H1 (cell line): ENCODE data around the gene TRIM56. TPM values are rescaled to one million over a fixed set of nuclear protein-coding genes. Genes with fewer than 3 reads are reported as not detected.

Experiments used
- CTCF ChIA-PET: fragments of 300-600 bp; sonication (Branson Sonifier 250); formaldehyde crosslinking; loops from one replicate; lab custom pipeline; 2021; ENCODE audit not compliant: partially characterized antibody; lab: Charles Lee
- POLR2A ChIA-PET: fragments of 300-600 bp; sonication (Branson Sonifier 250); formaldehyde crosslinking; loops from one replicate; lab custom pipeline; 2021; ENCODE audit warnings: inconsistent platforms; ENCODE audit not compliant: partially characterized antibody; lab: Charles Lee
- DNase-seq, 2 experiments: peaks; one replicate each; pipeline versions ENCODE4 v3.0.0 to v3.0.0-alpha.2; 2010 to 2022; ENCODE audit warnings: low spot score in 2 of 2, low read depth in 1 of 2, mixed read lengths in 1 of 2
- FAIRE-seq: peaks from 2 replicates; lab custom pipeline; 2011; peaks lifted over from hg19 to GRCh38; lab: Jason Lieb, UNC
- H2AFZ ChIP-seq: 2 replicates; pipeline ENCODE4 v1.8.1; 2012; ENCODE audit warnings: low read length, inconsistent platforms
- H2AK5ac ChIP-seq: 2 replicates; pipeline ENCODE4 v1.6.1; 2013; ENCODE audit warnings: low read depth, low read length
- H2BK120ac ChIP-seq: replicated peaks from 2 replicates; pipeline ENCODE3; 2013; ENCODE audit warnings: low read depth, low read length, inconsistent platforms
- H2BK12ac ChIP-seq: 2 replicates; pipeline ENCODE4 v1.6.1; 2013; ENCODE audit warnings: low read depth, low read length
- H2BK15ac ChIP-seq: 2 replicates; pipeline ENCODE4 v1.6.1; 2013; ENCODE audit warnings: low read length
- H2BK20ac ChIP-seq: 2 replicates; pipeline ENCODE4 v1.6.1; 2013; ENCODE audit warnings: low read length
- H2BK5ac ChIP-seq: 2 replicates; pipeline ENCODE4 v1.6.1; 2013; ENCODE audit warnings: low read depth, low read length
- H3K14ac ChIP-seq: 2 replicates; pipeline ENCODE4 v1.6.1; 2013; ENCODE audit warnings: inconsistent platforms; ENCODE audit not compliant: insufficient read length
- H3K18ac ChIP-seq: 2 replicates; pipeline ENCODE4 v1.6.1; 2013; ENCODE audit warnings: low read length; ENCODE audit errors: extremely low read depth
- H3K23ac ChIP-seq: 2 replicates; pipeline ENCODE4 v1.6.1; 2013; ENCODE audit warnings: inconsistent platforms; ENCODE audit not compliant: insufficient read length
- H3K23me2 ChIP-seq: 2 replicates; pipeline ENCODE4 v1.6.1; 2013; ENCODE audit warnings: low read depth, low read length
- H3K27ac ChIP-seq: 2 replicates; pipeline ENCODE4 v1.6.1; 2011; ENCODE audit warnings: low read depth, low read length, inconsistent platforms
- H3K27me3 ChIP-seq, 4 experiments: replicated peaks in 1 of 4; 1 replicate in 1 of 4; 2 replicates in 3 of 4; pipeline versions ENCODE4 v1.6.1 to v1.8.1; 2011 to 2013; ENCODE audit warnings: low read length in 3 of 4, mild to moderate bottlenecking in 3 of 4, inconsistent platforms in 2 of 4, mixed read lengths in 2 of 4, moderate library complexity in 1 of 4; ENCODE audit not compliant: control insufficient read depth in 3 of 4, insufficient read depth in 3 of 4; ENCODE audit errors: extremely low read depth in 1 of 4
- H3K36me3 ChIP-seq, 4 experiments: 2 replicates each; pipeline versions ENCODE4 v1.6.1 to v1.8.1; 2011 to 2013; ENCODE audit warnings: mild to moderate bottlenecking in 4 of 4, low read length in 3 of 4, moderate library complexity in 2 of 4, control low read depth in 1 of 4, inconsistent platforms in 1 of 4; ENCODE audit not compliant: insufficient read depth in 4 of 4, control insufficient read depth in 2 of 4
- H3K4ac ChIP-seq: replicated peaks from 2 replicates; pipeline ENCODE3; 2013; ENCODE audit warnings: low read length, low read depth, mixed read lengths, inconsistent platforms; ENCODE audit not compliant: insufficient read length
- H3K4me1 ChIP-seq, 4 experiments: replicated peaks in 1 of 4; 1 replicate in 1 of 4; 2 replicates in 3 of 4; pipeline versions ENCODE4 v1.6.1 to v1.8.1; 2011 to 2013; ENCODE audit warnings: low read length in 3 of 4, inconsistent platforms in 2 of 4, mixed read lengths in 1 of 4; ENCODE audit not compliant: insufficient read depth in 4 of 4, control insufficient read depth in 3 of 4
- H3K4me2 ChIP-seq, 2 experiments: 2 replicates each; pipeline versions ENCODE4 v1.6.1 to v1.8.1; 2011 to 2013; ENCODE audit warnings: low read depth in 2 of 2, low read length in 2 of 2, control low read depth in 1 of 2, inconsistent platforms in 1 of 2, mild to moderate bottlenecking in 1 of 2; ENCODE audit not compliant: insufficient read depth in 1 of 2
- H3K4me3 ChIP-seq, 4 experiments: fragments of 200-600, 300-600 bp in 1 of 4; sonication (generic), shearing (Covaris generic), sonication (Bioruptor Twin) in 1 of 4; 2 replicates each; pipeline versions ENCODE4 v1.5.1 to v1.8.1; 2011 to 2016; ENCODE audit warnings: low read length in 4 of 4, low read depth in 3 of 4, control low read depth in 2 of 4, inconsistent platforms in 2 of 4, mild to moderate bottlenecking in 2 of 4, mixed read lengths in 1 of 4, moderate library complexity in 1 of 4; ENCODE audit not compliant: insufficient read depth in 2 of 4; ENCODE audit errors: extremely low read depth in 1 of 4
- H3K56ac ChIP-seq: replicated peaks from 2 replicates; pipeline ENCODE3; 2013; ENCODE audit warnings: low read depth, mild to moderate bottlenecking, mixed read lengths, low read length, inconsistent platforms; ENCODE audit not compliant: insufficient read length
- H3K79me1 ChIP-seq: 2 replicates; pipeline ENCODE4 v1.6.1; 2013; ENCODE audit warnings: low read depth, low read length, control low read depth
- H3K79me2 ChIP-seq, 2 experiments: 2 replicates each; pipeline versions ENCODE4 v1.6.1 to v1.8.1; 2012 to 2013; ENCODE audit warnings: low read length in 2 of 2, mild to moderate bottlenecking in 2 of 2, inconsistent platforms in 1 of 2; ENCODE audit not compliant: insufficient read depth in 2 of 2, control insufficient read depth in 1 of 2
- H3K9ac ChIP-seq, 4 experiments: replicated peaks in 1 of 4; 1 replicate in 1 of 4; 2 replicates in 3 of 4; pipeline versions ENCODE4 v1.6.1 to v1.8.1; 2011 to 2013; ENCODE audit warnings: low read depth in 3 of 4, low read length in 3 of 4, control low read depth in 2 of 4, mild to moderate bottlenecking in 2 of 4, moderate library complexity in 2 of 4, inconsistent platforms in 1 of 4; ENCODE audit errors: extremely low read depth in 1 of 4
- H3K9me3 ChIP-seq, 2 experiments: 2 replicates each; pipeline versions ENCODE4 v1.6.1 to v1.8.1; 2012 to 2013; ENCODE audit warnings: mild to moderate bottlenecking in 2 of 2, moderate library complexity in 2 of 2, control low read depth in 1 of 2, inconsistent platforms in 1 of 2, low read depth in 1 of 2, low read length in 1 of 2, mixed read lengths in 1 of 2; ENCODE audit not compliant: insufficient read depth in 2 of 2
- H4K20me1 ChIP-seq, 2 experiments: replicated peaks in 1 of 2; 2 replicates each; pipeline versions ENCODE3 to v1.8.1; 2011 to 2013; ENCODE audit warnings: inconsistent platforms in 2 of 2, low read length in 2 of 2, mild to moderate bottlenecking in 1 of 2; ENCODE audit not compliant: insufficient read depth in 2 of 2, control insufficient read depth in 1 of 2
- H4K5ac ChIP-seq: 2 replicates; pipeline ENCODE4 v1.6.1; 2013; ENCODE audit warnings: low read length, low read depth, mixed read lengths, inconsistent platforms; ENCODE audit not compliant: insufficient read length
- H4K8ac ChIP-seq: 2 replicates; pipeline ENCODE4 v1.8.0; 2013; ENCODE audit warnings: mild to moderate bottlenecking, moderate library complexity, low read length, inconsistent platforms; ENCODE audit not compliant: insufficient read depth; ENCODE audit errors: extremely low read depth
- H4K91ac ChIP-seq: replicated peaks from 2 replicates; pipeline ENCODE3; 2013; ENCODE audit warnings: low read length, mixed read lengths, inconsistent platforms; ENCODE audit not compliant: insufficient read length
- RFX5 ChIP-seq: IDR thresholded peaks from 2 replicates; pipeline ENCODE4 v1.6.1; 2011; ENCODE audit warnings: low read depth, low read length, improper control_type of control experiment, borderline replicate concordance
- WGBS, 2 experiments: shearing (Covaris generic) in 1 of 2; methylation state at CpG; one replicate each; pipeline versions ENCODE4 v1.1.6 to v1.1.7; 2013 to 2015; ENCODE audit warnings: low lambda C conversion rate in 2 of 2, mixed read lengths in 2 of 2, inconsistent platforms in 1 of 2, low coverage in 1 of 2, missing lambda C conversion rate in 1 of 2; ENCODE audit not compliant: insufficient replicate concordance in 2 of 2, insufficient coverage in 1 of 2, insufficient read length in 1 of 2; ENCODE audit errors: extremely low coverage in 1 of 2, missing lambda C conversion rate in 1 of 2; 5-methylcytosine and 5-hydroxymethylcytosine counted together
- polyA plus RNA-seq, 7 experiments: library from polyadenylated mRNA; depleted of rRNA in 3 of 7; stranded (reverse) in 5 of 7; unstranded in 2 of 7; fragments of >200 nt in 5 of 7; fragments of 200-250 nt in 2 of 7; gene quantifications; 1 replicate in 5 of 7; 2 replicates in 1 of 7; 4 replicates in 1 of 7; pipeline versions ENCODE4 v1.2.1 to v1.2.3, GENCODE V29; 2011 to 2013; ENCODE audit warnings: missing spikeins in 2 of 7, mixed read lengths in 2 of 7
- total RNA-seq: library from RNA; stranded (reverse); fragmentation: NEBNext Ultra II Directional; extraction: Animal tissue kit (Norgen Biotek cat#: 25700); gene quantifications from 2 replicates; pipeline ENCODE4 v1.2.1, GENCODE V29; 2021

The TRIM56 gene
- total and polyA plus RNA-seq, 2 of the 8 experiments (the other 6 are each of a cell fraction or from before 2014, with no cell fraction given): 2.0 to 17.5 TPM

- H3K27me3 ChIP-seq: no peaks in the 10 kb centered on the region; a peak in 1 of 7 replicates
- H2AK5ac ChIP-seq: no peak overlapping the region
- H3K4ac ChIP-seq: no peak overlapping the region
- H3K14ac ChIP-seq: no peak overlapping the region
- no peak overlapping the region for H4K8ac ChIP-seq
- no peak for TF ChIP-seq RFX5
- no peak overlapping the region for H4K5ac ChIP-seq
- H4K91ac ChIP-seq: peak overlapping the region; percentile 5
- peaks cover 0 to 4% of the 10 kb centered on the region in 2 experiments; a peak in 1 of 4 replicates for H3K9me3 ChIP-seq
- H2AFZ ChIP-seq: 0 out of 2 replicates have a peak overlapping the region, but pooled peaks have one; percentile 59
- H3K4me3 ChIP-seq: peak overlapping the region in 3 of 4 experiments; percentile 9 to 34 (median 29); a peak in 3 of 8 replicates
- peak overlapping the region; percentile 97; the same call in 1 of the 2 replicates for H2BK12ac ChIP-seq
- no peak for FAIRE-seq
- H2BK5ac ChIP-seq: 0 out of 2 replicates have a peak overlapping the region, but pooled peaks have one; percentile 92
- no peak overlapping the region for H3K27ac ChIP-seq
- ChIA-PET POLR2A (interaction anchor here (1.1 to 3.2 kb wide), 5 partner anchors 11 to 85 kb away, joined by 3 to 15 read pairs (median 3); no protein-coding TSS in a partner anchor), CTCF (interaction anchor here (0.9 to 8.3 kb wide), 12 partner anchors 10 to 152 kb away, joined by 3 to 80 read pairs (median 5); no protein-coding TSS in a partner anchor)
- H3K4me2 ChIP-seq: peak overlapping the region; percentile 57 to 70
- no peaks in the 10 kb centered on the region for H3K36me3 ChIP-seq
- no peak overlapping the region for H3K56ac ChIP-seq
- no peaks in the 10 kb centered on the region for H3K79me1 ChIP-seq
- peak overlapping the region; percentile 79; the same call in 1 of the 2 replicates for H3K18ac ChIP-seq
- no peaks in the 10 kb centered on the region for H4K20me1 ChIP-seq
- peaks cover 7 to 16% (median 11%) of the 10 kb centered on the region in 4 experiments for H3K4me1 ChIP-seq
- no peak overlapping the region for H3K9ac ChIP-seq
- H3K23me2 ChIP-seq: no peaks in the 10 kb centered on the region; the same call in 1 of the 2 replicates
- no peak overlapping the region for H3K23ac ChIP-seq
- no peaks in the 10 kb centered on the region for H3K79me2 ChIP-seq
- DNase-seq: no peak
- 0 out of 2 replicates have a peak overlapping the region, but pooled peaks have one; percentile 55 for H2BK20ac ChIP-seq
- 67% methylated on average over 3 of the region's 3 CpGs; no CpG with 5 or more reads in 1 of the 2 experiments for WGBS, 2 experiments
- peak overlapping the region; percentile 88 for H2BK15ac ChIP-seq
- H2BK120ac ChIP-seq: no peak overlapping the region
Observed at GRCh38 chr7:101127460-101128039, 42.3 kb downstream of the TRIM56 start.
